GM12892 (cell line): Measurements from ENCODE around the gene DEFB127.

Experiments
- POLR2A ChIP-seq: IDR thresholded peaks from 2 replicates; pipeline ENCODE4 v1.6.1; 2011; ENCODE audit warnings: low read depth, low read length, control low read depth
- POLR2AphosphoS5 ChIP-seq: IDR thresholded peaks from 2 replicates; pipeline ENCODE4 v1.6.1; 2011; ENCODE audit warnings: low read depth, low read length, control low read depth
- TAF1 ChIP-seq: IDR thresholded peaks from 2 replicates; pipeline ENCODE4 v1.6.1; 2011; ENCODE audit warnings: low read depth, mild to moderate bottlenecking, control low read depth, low read length, borderline replicate concordance

DNA sequence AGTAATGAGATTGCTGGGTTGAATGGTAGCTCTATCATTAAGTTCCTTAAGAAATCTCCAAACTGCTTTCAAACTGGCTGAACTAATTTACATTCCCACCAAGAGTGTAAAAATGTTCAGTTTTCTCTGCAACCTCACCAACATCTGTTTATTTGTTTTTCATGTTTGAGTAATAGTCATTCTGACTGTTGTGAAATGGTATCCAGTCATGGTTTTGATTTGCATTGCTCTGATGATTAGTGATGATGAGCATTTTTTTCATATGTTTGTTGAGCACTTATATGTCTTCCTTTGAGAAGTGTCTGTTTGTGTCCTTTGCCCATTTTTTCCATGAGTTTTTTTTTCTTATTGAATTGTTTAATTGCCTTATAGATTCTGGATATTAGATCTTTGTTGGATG is 44.9 kb upstream of the DEFB127 start:
- TF ChIP-seq POLR2A (no peak), POLR2AphosphoS5 (no peak), TAF1 (no peak)
